Kidney (tissue), 14 donors: ENCODE measurements around the gene POLR3E. TPM values are rescaled to one million over a fixed set of nuclear protein-coding genes. Genes with fewer than 3 reads are reported as not detected.
A peak's percentile ranks its signal among the peaks of the same experiment; 100 is the strongest.

ENCODE experiments used
- DNase-seq, 5 donors: peaks; one replicate each; pipeline ENCODE4 v3.0.0-alpha.2; 2013 to 2020
- FAIRE-seq: peaks from 2 replicates; lab custom pipeline; 2012; peaks lifted over from hg19 to GRCh38; lab: Jason Lieb, UNC
- H3K27ac ChIP-seq, 2 donors: one replicate each; pipeline ENCODE4 v1.7.0; 2013; ENCODE audit warnings: low read depth in 2 of 2, low read length in 2 of 2, inconsistent platforms in 1 of 2
- H3K27me3 ChIP-seq: one replicate; pipeline ENCODE4 v1.7.1; 2013; ENCODE audit warnings: low read length, inconsistent platforms; ENCODE audit not compliant: control insufficient read depth, insufficient read depth
- H3K36me3 ChIP-seq, 3 donors: one replicate each; pipeline versions ENCODE4 v1.7.0 to v1.7.1; 2013; ENCODE audit warnings: low read length in 3 of 3, control low read depth in 1 of 3, inconsistent platforms in 1 of 3; ENCODE audit not compliant: insufficient read depth in 3 of 3, control insufficient read depth in 2 of 3
- H3K4me1 ChIP-seq, 3 donors: one replicate each; pipeline versions ENCODE4 v1.7.0 to v1.7.1; 2013; ENCODE audit warnings: low read length in 3 of 3, inconsistent platforms in 1 of 3, low read depth in 1 of 3; ENCODE audit not compliant: control insufficient read depth in 2 of 3, insufficient read depth in 2 of 3
- H3K4me3 ChIP-seq, 3 donors: one replicate each; pipeline versions ENCODE4 v1.7.0 to v1.8.1; 2013; ENCODE audit warnings: low read length in 3 of 3, control low read depth in 1 of 3, inconsistent platforms in 1 of 3
- H3K9ac ChIP-seq, 3 donors: one replicate each; pipeline versions ENCODE4 v1.7.0 to v1.7.1; 2013; ENCODE audit warnings: low read length in 3 of 3, control low read depth in 1 of 3, inconsistent platforms in 1 of 3
- H3K9me3 ChIP-seq, 3 donors: one replicate each; pipeline versions ENCODE4 v1.7.0 to v1.7.1; 2013; ENCODE audit warnings: low read length in 3 of 3, control low read depth in 1 of 3, inconsistent platforms in 1 of 3; ENCODE audit not compliant: control insufficient read depth in 2 of 3, insufficient read depth in 1 of 3
- intact Hi-C: fragments of 100-400 bp; cut with DNase I; formaldehyde crosslinking; loops from one replicate; pipeline ENCODE4 v1.11.1; 2022
- polyA plus RNA-seq: library from polyadenylated mRNA; stranded (reverse); fragments of 350-450 nt; fragmentation: Illumina TruSeq; extraction: RNeasy Lipid Tissue Mini Kit (QIAGEN cat#74804); gene quantifications from one replicate; pipeline ENCODE4 v1.2.3, GENCODE V29; 2014; ENCODE audit warnings: low read depth, low replicate concordance; ENCODE audit not compliant: insufficient read depth
- total RNA-seq: library from RNA; stranded (reverse); fragmentation: NEBNext Ultra II Directional; extraction: Animal tissue kit (Norgen Biotek cat#: 25700); gene quantifications from one replicate; pipeline ENCODE4 v1.2.1, GENCODE V29; 2021
- TF ChIP-seq, protein P1 (sequence below): IDR thresholded peaks from 3 replicates; pipeline ENCODE4 v1.5.1; 2012; ENCODE audit warnings: mild to moderate bottlenecking, moderate library complexity, borderline replicate concordance; ENCODE audit not compliant: insufficient read depth; ENCODE audit errors: extremely low read depth
- donor health status: control.
- donor health status: control.
- donor health status: control.
- donor health status: control.
- donor health status: control.
- donor health status: DM: yes; HTN: yes; CAD: no.
- donor health status: Normal renal cell carcinoma (clear cell type).

POLR3E gene
- total and polyA plus RNA-seq, 2 donors from 2014 or later: 21.3 to 41.4 TPM

DNA sequence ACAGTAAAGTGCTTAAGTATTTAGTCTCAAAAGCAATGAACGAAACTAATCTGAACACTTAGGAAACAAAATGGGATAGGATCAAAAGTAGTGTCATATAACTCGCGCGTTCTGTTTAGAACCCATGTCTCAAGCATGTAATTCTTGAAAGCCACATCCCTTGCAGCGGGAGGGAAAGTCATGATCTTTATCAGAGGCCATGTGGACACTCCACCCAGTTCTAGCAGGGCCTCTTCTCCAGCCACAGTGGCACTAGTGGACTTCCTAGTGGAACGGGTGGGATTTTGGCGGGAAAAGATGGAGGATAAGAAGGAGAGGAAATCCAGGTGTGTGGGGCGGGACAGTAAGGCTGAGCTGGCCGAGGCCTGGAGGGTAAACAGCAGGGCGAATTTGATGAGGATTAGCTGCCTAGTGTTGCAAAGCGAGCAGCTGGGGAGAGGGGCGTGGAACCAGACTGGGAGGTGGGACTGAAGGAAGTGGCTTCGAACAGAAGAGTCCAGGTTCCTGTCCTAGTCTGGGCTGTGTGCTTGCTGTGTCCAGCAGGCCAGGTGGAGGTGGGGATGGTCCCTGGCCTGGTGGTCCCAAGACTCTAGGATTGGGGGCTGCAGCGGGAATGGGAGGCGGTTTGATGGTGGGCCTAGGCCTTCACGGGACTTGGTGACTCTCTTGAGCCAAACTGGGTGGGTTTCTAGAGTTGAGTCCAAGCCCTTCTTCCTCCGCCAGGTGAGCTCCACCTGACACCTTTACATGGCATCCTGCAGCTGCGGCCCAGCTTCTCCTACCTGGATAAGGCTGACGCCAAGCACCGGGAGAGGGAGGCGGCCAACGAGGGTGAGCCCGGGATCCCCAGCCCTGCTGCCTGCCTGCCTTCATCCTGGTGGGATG, 15.9 kb downstream of the POLR3E start:
- Histone ChIP-seq H3K27ac (no peak overlapping the region), H3K4me1 (no peaks in the 10 kb centered on the region), H3K9me3 (no peaks in the 10 kb centered on the region), H3K27me3 (no peaks in the 10 kb centered on the region), H3K9ac (no peak overlapping the region), H3K36me3 (peaks cover 5 to 34% (median 26%) of the 10 kb centered on the region in 3 donors), H3K4me3 (no peak overlapping the region)
- TF ChIP-seq, protein P1, sequence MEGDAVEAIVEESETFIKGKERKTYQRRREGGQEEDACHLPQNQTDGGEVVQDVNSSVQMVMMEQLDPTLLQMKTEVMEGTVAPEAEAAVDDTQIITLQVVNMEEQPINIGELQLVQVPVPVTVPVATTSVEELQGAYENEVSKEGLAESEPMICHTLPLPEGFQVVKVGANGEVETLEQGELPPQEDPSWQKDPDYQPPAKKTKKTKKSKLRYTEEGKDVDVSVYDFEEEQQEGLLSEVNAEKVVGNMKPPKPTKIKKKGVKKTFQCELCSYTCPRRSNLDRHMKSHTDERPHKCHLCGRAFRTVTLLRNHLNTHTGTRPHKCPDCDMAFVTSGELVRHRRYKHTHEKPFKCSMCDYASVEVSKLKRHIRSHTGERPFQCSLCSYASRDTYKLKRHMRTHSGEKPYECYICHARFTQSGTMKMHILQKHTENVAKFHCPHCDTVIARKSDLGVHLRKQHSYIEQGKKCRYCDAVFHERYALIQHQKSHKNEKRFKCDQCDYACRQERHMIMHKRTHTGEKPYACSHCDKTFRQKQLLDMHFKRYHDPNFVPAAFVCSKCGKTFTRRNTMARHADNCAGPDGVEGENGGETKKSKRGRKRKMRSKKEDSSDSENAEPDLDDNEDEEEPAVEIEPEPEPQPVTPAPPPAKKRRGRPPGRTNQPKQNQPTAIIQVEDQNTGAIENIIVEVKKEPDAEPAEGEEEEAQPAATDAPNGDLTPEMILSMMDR: no peak
- DNase-seq (peak in 2 of 5 donors; percentile 23 to 67), FAIRE-seq (no peak)
- intact Hi-C loops: no loop called here

DNA sequence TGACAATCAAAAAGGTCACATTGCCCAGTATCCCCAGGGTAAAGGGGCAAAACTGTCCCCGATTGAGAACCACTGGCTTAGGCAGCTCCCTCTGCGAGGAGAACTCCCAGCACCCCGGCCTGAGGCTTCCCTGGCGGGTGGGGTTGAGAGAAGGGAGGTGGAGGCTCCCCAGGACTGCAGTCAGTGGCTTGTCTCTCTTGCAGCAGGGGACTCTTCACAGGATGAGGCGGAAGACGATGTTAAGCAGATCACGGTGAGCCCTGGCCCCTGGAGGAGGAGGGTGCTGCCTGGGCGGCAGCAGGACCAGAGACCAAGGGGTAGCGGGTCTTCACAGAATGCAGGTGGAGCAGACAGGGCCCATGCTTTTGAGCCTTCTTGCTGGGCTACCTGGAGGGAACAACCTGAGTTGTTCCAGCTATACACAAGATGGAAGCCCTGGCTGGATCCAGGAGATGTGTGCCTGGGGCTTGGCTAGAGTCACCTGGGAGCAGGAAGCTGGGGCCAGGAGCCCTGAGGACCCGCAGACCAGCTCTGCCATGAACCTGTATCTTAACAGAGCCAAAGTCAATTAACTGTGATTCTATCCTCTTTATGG, 16.8 kb downstream of the POLR3E start:
- Histone ChIP-seq H3K36me3 (peaks cover 5 to 27% (median 23%) of the 10 kb centered on the region in 3 donors), H3K9ac (no peak overlapping the region), H3K4me3 (no peak overlapping the region), H3K27ac (no peak overlapping the region), H3K27me3 (no peaks in the 10 kb centered on the region), H3K9me3 (no peaks in the 10 kb centered on the region), H3K4me1 (no peaks in the 10 kb centered on the region)
- DNase-seq: peak in 1 of 5 donors; percentile 12
- TF ChIP-seq, protein P1: no peak
- intact Hi-C loops: no loop called here
- FAIRE-seq: no peak

DNA sequence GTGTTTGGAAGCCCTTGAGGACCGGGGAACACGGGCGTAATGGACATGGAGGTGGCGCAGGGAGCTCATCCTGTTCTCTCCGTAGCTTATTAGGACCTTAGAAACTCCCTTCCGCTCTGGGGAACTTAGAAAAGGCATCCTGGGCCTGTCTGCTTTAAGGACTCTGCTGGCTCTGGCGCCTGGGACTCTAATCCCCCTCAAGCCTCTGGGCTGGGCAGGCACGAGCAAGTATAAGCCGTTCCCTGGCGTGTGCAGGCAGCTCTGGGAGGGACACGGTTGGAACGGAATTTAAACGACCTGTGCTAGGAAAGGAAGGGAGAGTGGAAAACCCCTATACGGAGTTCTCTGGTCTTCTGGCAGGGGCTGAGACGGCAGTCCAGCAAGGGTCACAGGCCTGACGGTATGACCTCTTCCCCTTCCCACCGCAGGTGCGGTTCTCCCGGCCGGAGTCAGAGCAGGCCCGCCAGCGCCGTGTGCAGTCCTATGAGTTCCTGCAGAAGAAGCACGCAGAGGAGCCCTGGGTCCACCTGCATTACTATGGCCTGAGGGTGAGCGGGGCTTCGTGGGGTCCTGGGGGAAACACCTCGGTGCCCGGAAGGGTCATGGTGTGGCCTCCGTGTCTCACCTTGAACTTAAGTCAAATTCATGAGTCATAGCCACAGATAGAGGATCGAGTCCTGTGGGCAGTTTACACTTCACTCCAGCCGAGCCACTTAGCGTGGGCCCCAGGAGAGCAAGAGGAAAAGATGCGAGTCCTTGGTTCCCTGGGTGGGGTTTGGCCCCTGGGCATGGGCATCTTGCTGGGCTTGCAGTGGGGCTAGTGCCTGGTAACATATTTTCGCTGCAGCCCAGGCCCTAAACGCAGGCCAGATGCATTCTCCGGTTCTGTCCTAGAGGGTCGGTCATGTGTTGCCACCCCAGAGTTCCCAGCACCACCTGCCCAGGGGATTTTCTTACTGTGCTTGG, 17.7 kb downstream of the POLR3E start:
- no peak overlapping the region for H3K4me3 ChIP-seq
- no peaks in the 10 kb centered on the region for H3K27me3 ChIP-seq
- no peak for DNase-seq
- intact Hi-C loops: no loop called here
- no peaks in the 10 kb centered on the region for H3K9me3 ChIP-seq
- no peak for FAIRE-seq
- H3K9ac ChIP-seq: no peak overlapping the region
- no peaks in the 10 kb centered on the region for H3K4me1 ChIP-seq
- H3K36me3 ChIP-seq: peaks cover 3 to 21% (median 17%) of the 10 kb centered on the region in 3 donors
- TF ChIP-seq, protein P1: no peak
- no peak overlapping the region for H3K27ac ChIP-seq
